Fibroblast of lung (primary cell): ENCODE measurements around the gene RTN4RL1. TPM values are rescaled to one million over a fixed set of nuclear protein-coding genes. Genes with fewer than 3 reads are reported as not detected.

ENCODE experiments used
- DNase-seq, 2 donors: peaks; one replicate each; pipeline versions ENCODE4 v3.0.0 to v3.0.0-alpha.2; 2010; ENCODE audit warnings: low read depth in 2 of 2
- H2AFZ ChIP-seq: 2 replicates; pipeline ENCODE4 v1.5.1; 2012; ENCODE audit warnings: low read length, control low read depth, inconsistent platforms
- H3K27ac ChIP-seq: 2 replicates; pipeline ENCODE4 v1.5.1; 2011; ENCODE audit warnings: low read length, control low read depth; ENCODE audit not compliant: insufficient read depth
- H3K27me3 ChIP-seq: 2 replicates; pipeline ENCODE4 v1.5.1; 2011; ENCODE audit warnings: mild to moderate bottlenecking, low read length; ENCODE audit not compliant: control insufficient read depth, insufficient read depth
- H3K36me3 ChIP-seq: 2 replicates; pipeline ENCODE4 v1.5.1; 2011; ENCODE audit warnings: low read length; ENCODE audit not compliant: control insufficient read depth, insufficient read depth
- H3K4me1 ChIP-seq: 2 replicates; pipeline ENCODE4 v1.5.1; 2011; ENCODE audit warnings: low read length; ENCODE audit not compliant: control insufficient read depth, insufficient read depth; ENCODE audit errors: extremely low read depth
- H3K4me2 ChIP-seq: 2 replicates; pipeline ENCODE4 v1.5.1; 2011; ENCODE audit warnings: low read length, control low read depth; ENCODE audit not compliant: insufficient read depth; ENCODE audit errors: extremely low read depth
- H3K4me3 ChIP-seq, 4 experiments: fragments of 200-600 bp in 1 of 4; sonication (generic) in 1 of 4; replicated peaks in 1 of 4; 2 replicates each; pipeline ENCODE4 v1.5.1; 2011 to 2016; ENCODE audit warnings: low read length in 4 of 4, low read depth in 3 of 4, mild to moderate bottlenecking in 3 of 4, control low read depth in 2 of 4, inconsistent platforms in 1 of 4, mixed read lengths in 1 of 4; ENCODE audit not compliant: insufficient read depth in 1 of 4; ENCODE audit errors: control extremely low read depth in 1 of 4
- H3K79me2 ChIP-seq: 2 replicates; pipeline ENCODE4 v1.5.1; 2012; ENCODE audit warnings: mild to moderate bottlenecking, low read length, inconsistent platforms; ENCODE audit not compliant: control insufficient read depth, insufficient read depth
- H3K9ac ChIP-seq: 2 replicates; pipeline ENCODE4 v1.5.1; 2011; ENCODE audit warnings: mild to moderate bottlenecking, low read length, control low read depth; ENCODE audit not compliant: insufficient read depth
- H3K9me3 ChIP-seq: 2 replicates; pipeline ENCODE4 v1.5.1; 2012; ENCODE audit warnings: low read depth, low read length; ENCODE audit not compliant: control insufficient read depth, insufficient read depth
- H4K20me1 ChIP-seq: 2 replicates; pipeline ENCODE4 v1.5.1; 2011; ENCODE audit warnings: low read length; ENCODE audit not compliant: control insufficient read depth, insufficient read depth; ENCODE audit errors: extremely low read depth
- EZH2 ChIP-seq: IDR thresholded peaks from 2 replicates; pipeline ENCODE4 v1.5.1; 2012; ENCODE audit warnings: low read length, control low read depth, mild to moderate bottlenecking; ENCODE audit errors: missing control alignments
- polyA plus RNA-seq, 2 donors: library from polyadenylated mRNA; depleted of rRNA in 1 of 2; stranded (reverse) in 1 of 2; unstranded in 1 of 2; fragments of >200 nt; gene quantifications; 2 replicates each; pipeline ENCODE4 v1.2.1, GENCODE V29; 2011 to 2012; ENCODE audit warnings: missing spikeins in 1 of 2
- total RNA-seq: library from RNA; depleted of rRNA; stranded (reverse); fragments of >200 nt; gene quantifications from 2 replicates; pipeline ENCODE4 v1.2.1, GENCODE V29; 2014
- TF ChIP-seq, protein P1 (sequence below), 2 donors: IDR thresholded peaks in 1 of 2; conservative IDR thresholded peaks in 1 of 2; 1 replicate in 1 of 2; 2 replicates in 1 of 2; pipeline ENCODE4 v1.5.1; 2011 to 2012; ENCODE audit warnings: low read length in 2 of 2, control low read depth in 1 of 2, inconsistent platforms in 1 of 2, low read depth in 1 of 2, mild to moderate bottlenecking in 1 of 2

RTN4RL1 gene
- total and polyA plus RNA-seq, 2 donors (not counting 1 experiment from before 2014, with no cell fraction given), result 0.39 to 0.83 TPM

DNA sequence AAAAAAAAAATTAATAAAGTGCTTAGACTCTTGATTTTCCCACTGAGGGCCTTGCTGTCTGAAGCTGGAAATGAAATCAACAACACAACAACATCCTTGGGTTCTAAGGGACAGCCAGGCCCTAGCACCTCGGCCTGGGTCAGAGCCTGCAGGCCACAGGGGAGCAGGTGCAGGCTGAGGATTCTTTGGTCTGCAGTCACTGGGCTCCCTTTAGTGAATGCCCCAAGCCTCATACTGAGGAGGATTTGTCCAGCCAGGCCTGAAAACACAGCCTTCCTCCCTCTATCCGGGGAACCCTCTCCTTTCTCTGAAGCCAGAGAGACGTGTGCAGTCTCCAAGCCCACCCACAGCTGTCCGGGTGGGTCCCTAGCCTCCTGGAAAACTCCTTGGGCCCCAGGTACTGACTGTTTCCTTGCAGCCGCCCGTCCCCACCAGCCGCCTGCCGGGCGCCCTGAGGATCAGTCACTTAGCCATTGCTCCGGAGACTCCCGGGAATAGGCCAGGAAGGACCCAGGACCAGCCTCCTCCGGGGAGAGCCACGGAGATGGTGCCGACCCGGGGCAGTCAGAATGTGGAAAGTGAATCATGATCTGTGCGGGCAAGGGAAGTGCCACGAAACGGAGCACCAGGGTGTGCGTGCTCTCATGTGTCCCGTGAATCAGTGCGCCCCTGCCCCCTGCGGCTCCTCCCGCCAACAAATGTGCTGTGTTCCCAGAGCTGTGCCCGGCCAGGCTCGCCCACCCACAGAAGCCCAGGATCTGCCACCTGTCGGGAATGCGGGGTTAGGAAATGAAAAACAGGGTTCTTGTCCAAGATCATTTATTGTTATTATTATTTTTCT is 91.0 kb downstream of the RTN4RL1 start:
- Histone ChIP-seq H3K9ac (no peak overlapping the region), H3K4me2 (no peak overlapping the region), H3K4me3 (no peak overlapping the region), H3K4me1 (no peaks in the 10 kb centered on the region), H3K9me3 (no peaks in the 10 kb centered on the region), H3K79me2 (no peaks in the 10 kb centered on the region), H3K36me3 (no peaks in the 10 kb centered on the region), H2AFZ (no peak overlapping the region), H3K27ac (no peak overlapping the region), H3K27me3 (peaks cover 6% of the 10 kb centered on the region), H4K20me1 (no peaks in the 10 kb centered on the region)
- no peak for TF ChIP-seq EZH2
- TF ChIP-seq, protein P1, sequence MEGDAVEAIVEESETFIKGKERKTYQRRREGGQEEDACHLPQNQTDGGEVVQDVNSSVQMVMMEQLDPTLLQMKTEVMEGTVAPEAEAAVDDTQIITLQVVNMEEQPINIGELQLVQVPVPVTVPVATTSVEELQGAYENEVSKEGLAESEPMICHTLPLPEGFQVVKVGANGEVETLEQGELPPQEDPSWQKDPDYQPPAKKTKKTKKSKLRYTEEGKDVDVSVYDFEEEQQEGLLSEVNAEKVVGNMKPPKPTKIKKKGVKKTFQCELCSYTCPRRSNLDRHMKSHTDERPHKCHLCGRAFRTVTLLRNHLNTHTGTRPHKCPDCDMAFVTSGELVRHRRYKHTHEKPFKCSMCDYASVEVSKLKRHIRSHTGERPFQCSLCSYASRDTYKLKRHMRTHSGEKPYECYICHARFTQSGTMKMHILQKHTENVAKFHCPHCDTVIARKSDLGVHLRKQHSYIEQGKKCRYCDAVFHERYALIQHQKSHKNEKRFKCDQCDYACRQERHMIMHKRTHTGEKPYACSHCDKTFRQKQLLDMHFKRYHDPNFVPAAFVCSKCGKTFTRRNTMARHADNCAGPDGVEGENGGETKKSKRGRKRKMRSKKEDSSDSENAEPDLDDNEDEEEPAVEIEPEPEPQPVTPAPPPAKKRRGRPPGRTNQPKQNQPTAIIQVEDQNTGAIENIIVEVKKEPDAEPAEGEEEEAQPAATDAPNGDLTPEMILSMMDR (conservative IDR thresholded peaks at IDR 0.05 in 1 of 2, IDR thresholded peaks at IDR 0.05 in 1 of 2; ENCODE audit: low read depth in 1 of 2, low read length in 2 of 2), result no peak
- no peak for DNase-seq

DNA sequence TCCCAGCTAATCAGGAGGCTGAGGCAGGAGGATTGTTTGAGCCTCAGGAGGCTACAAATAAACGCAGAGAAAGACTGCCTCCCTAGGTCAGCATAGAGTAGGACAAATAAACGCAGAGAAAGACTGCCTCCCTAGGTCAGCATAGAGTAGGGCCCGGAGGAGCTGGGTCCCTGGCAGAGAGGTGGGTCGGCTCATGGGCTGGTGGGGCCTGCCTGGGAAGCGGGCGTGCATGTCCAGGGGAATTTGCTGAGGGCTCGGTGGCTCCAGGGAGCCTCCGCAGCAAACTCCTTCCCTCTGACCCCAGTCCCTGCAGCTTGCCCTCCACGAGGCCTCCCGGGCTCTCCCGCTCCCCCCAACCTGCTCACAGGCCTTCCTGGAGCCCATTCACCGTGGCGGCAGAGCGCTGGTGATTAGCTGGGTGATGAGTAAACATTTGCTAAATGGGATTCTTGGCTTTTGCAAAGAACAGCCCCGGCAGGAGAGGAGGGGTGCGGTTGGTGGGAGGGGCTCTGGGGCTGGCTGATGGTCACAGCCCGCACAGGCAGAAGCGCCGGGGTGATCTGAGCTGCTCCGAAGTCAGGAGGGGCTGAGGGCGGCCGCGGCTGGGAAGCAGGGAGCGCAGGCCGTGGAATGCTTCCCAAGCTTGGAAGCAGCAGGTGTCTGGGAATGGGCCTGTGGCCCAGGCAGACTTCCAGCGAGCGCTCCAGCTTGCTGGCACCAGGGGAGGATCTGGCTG is 93.1 kb downstream of the RTN4RL1 start:
- Histone ChIP-seq H2AFZ (no peak overlapping the region), H3K9ac (no peak overlapping the region), H3K9me3 (no peaks in the 10 kb centered on the region), H3K4me3 (no peak overlapping the region), H3K4me2 (no peak overlapping the region), H3K27me3 (peaks cover 6% of the 10 kb centered on the region), H3K4me1 (no peaks in the 10 kb centered on the region), H3K27ac (no peak overlapping the region), H3K36me3 (no peaks in the 10 kb centered on the region), H4K20me1 (no peaks in the 10 kb centered on the region), H3K79me2 (no peaks in the 10 kb centered on the region)
- no peak for TF ChIP-seq EZH2
- TF ChIP-seq, protein P1 (conservative IDR thresholded peaks at IDR 0.05 in 1 of 2, IDR thresholded peaks at IDR 0.05 in 1 of 2; ENCODE audit: low read depth in 1 of 2, low read length in 2 of 2), result no peak
- peak; percentile 9 to 51 for DNase-seq

DNA sequence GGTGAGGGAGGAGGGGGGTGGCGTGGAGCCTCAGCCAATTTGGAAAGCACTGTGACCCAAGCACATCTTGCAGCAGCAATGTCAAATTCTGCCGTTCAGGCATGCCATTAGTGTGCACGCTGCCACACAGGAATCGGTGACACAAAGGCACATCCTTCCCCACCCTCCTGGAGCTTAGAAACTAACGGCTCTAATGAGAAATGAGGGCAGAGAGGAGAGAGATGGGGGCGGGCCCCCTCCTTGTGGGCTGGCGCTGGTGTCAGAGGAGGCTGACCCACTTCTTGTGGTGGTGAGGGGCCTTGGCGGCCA is 94.8 kb downstream of the RTN4RL1 start:
- Histone ChIP-seq H3K27me3 (peaks cover 6% of the 10 kb centered on the region), H3K79me2 (no peaks in the 10 kb centered on the region), H3K9me3 (no peaks in the 10 kb centered on the region), H2AFZ (no peak overlapping the region), H3K36me3 (no peaks in the 10 kb centered on the region), H3K4me1 (no peaks in the 10 kb centered on the region), H3K4me3 (no peak overlapping the region), H3K27ac (no peak overlapping the region), H4K20me1 (no peaks in the 10 kb centered on the region), H3K4me2 (no peak overlapping the region), H3K9ac (no peak overlapping the region)
- no peak for DNase-seq
- no peak for TF ChIP-seq EZH2
- TF ChIP-seq, protein P1 (conservative IDR thresholded peaks at IDR 0.05 in 1 of 2, IDR thresholded peaks at IDR 0.05 in 1 of 2; ENCODE audit: low read depth in 1 of 2, low read length in 2 of 2), result no peak
